GM18526 (cell line): ENCODE data around the gene MAPK12.

Experiments used
- POLR2A ChIP-seq: IDR thresholded peaks from 3 replicates; pipeline ENCODE4 v1.6.1; 2011; ENCODE audit not compliant: insufficient read length; ENCODE audit errors: extremely low read depth

Gene MAPK12

DNA sequence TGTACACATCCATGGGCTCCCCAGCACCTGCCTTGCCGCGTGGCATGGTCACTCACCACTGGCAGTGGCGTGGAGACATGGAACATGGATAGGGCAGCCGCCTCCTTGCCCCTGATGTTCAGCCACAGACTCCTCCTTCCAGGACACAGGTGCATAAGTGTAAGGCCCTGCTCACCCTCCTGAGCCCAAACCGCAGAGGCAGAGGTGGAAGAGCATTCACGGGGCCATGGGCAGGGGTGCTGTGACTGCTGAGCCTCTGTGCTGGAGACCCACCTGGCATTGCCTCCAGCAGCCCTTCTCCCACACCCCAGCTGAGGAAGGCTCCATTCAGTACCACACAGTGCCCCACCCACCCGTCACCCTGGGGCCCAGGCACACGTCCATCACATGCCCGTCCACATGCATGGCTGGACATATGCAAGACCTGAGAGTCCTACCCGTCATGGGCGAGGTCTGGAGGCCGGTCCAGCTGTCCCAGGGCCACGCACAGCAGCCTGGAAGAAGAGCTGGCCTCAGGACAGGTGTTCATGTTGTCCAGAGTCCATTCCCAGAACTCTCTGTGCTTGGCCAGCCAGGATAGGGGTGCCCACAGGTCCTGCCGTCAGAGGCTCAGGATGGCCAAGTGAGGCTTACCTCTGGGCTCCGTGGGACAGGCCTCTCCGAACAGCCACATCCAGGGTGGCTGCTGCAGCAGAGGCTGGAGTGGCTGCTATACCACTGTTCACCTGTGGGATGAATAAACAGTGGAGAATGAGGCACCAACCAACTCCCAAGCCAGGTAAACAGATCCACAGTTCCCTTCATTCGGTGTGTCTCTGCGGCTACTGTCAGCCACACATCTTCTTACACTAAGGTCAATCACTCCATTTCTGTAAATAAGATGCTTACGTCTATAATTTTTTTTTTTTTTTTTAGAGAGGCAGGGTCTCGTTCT is 15.0 kb downstream of the MAPK12 start:
- no peak for TF ChIP-seq POLR2A

DNA sequence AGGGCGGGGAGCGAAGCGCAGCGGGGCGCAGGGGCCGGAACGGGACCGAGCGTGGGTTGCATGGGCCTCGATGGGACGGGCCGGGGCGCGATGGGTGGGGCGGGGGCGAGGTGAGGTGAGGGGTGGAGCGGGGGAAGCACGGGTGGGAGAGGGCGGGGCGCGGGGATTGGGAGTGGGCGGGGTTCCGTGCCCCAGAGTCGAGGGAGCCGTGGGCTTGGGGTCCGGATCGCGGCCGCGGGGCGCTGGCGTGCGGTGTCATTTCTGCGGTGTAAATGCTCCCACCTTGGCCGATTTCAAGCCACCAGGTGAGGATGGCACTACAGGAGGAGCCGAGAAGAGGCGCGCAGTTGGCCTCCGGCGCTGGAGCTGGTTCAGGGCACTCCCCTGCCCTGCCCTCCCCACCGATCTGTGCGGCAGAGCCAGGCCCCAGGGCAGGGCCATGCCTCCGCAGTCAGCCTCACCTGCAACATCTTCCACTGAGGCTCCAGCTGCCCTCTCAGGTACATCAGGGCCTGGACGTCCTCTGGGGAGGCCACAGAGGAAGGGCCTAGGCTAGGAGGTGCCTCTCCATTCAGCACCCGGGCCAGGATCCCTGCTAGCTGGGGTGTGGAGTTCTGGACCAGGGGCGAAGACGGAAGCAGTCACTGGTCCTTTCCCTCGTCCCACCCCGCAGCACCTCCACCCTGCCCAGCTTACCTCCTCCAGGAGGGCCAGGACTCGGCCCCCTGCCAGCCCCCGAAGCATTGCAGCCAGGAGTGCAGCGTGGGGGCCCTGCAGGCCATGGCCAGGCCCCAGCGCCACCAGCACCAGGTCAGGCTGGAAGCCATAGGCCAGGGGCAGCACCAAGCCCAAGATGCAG is 16.0 kb downstream of the MAPK12 start:
- no peak for TF ChIP-seq POLR2A

DNA sequence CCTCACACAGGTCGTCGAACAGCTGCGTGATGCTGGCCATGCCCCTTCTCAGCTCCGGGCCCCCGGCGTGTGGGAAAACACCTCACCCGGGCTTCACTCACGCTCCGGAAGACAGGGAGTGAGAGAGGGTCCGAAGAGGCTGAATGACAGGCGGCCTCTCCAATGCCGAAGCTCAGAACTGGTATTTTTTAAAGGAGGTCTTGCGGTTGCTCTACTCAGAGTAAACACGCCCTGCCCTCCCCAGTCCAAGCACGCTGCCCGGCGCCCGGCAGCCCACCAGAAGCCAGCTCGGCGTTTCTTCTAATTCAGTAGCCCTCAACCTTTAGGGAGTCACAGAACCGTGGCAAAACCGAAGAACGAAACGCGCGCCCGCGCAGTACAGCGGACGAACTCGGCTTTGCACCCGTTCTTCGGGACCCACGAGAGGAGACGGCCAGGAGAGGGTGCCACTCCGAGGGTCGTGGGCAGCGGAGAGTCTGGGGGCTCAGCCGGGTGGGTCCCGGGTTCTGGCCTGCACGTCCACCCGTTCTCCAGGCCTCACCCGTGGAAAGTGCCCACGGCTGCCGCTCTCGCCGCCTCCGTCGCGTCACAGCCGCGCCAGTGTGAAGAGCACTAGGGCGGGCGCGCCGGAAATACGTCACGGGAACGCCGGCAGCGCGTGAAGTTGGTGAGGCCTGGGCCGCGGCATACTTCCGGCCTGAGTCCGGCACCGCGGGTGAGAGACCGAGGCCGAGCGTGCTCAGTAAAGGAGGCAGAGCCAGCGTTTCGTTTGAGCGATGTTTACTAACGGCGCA is 16.9 kb downstream of the MAPK12 start, which contains the start of gene TUBGCP6:
Gene TUBGCP6 (minus strand): TSS at position 604 of the 794 bp plus-strand sequence. CDS start 564 bp downstream, at position 40.
- peak; percentile 93 for TF ChIP-seq POLR2A

DNA sequence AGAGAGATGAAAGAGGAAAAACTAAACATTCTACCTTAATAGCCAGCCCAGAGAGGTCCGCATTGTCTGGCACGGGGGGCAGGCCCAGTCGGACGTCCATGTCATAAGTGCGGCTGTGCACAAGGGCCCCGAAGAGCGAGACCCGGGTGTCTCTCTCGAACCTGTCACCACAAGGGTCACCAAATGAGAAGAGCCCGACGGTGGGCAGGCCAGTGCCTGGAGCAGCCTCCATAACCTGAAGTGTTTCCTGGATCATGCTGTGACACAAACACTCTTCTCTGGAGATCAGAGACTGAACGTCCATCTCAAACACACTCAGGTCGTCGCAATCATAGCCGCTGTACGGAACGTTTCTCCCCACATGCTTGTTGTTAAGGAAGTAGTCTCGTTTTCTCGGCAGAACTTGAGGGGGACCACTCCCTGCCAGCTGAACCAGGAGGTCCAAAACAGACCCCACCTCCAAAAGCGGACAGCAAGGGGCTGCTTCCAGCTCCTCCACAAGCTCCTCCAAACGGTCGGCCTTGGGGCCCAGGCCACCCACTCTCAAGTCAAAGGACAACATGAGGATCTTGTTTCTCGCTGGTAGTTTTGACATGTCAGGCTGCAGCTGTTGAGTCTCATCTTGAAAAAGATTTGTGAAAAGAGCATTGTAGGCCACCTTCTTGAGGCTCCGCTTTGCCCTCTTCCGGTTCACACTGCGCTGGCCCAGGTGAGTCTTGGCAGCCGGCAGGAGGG is 17.6 kb downstream of the MAPK12 start:
- TF ChIP-seq POLR2A: no peak

DNA sequence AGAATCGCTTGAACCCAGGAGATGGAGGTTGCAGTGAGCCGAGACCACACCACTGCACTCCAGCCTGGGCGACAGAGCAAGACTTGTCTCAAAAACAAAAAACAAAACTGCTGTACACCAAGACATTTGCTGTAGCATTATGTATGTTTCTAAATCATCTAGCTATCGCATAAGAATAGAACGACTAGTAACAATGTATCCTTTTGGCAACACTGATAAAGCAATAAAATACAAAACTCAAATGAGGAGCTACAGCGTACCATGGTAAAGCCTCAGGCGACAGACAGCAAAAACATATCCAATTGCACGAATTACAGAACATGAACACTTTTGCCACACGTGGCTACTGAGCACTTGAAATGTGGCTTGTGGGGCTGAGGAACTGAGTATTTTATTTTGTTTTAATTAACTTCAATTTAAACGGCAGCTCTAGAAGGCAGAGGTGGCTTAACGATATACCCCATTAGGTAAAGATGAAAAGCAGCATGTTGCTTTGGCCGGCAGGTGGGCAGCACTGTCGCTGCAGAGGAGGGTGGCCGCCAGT is 19.0 kb downstream of the MAPK12 start:
- no peak for TF ChIP-seq POLR2A

DNA sequence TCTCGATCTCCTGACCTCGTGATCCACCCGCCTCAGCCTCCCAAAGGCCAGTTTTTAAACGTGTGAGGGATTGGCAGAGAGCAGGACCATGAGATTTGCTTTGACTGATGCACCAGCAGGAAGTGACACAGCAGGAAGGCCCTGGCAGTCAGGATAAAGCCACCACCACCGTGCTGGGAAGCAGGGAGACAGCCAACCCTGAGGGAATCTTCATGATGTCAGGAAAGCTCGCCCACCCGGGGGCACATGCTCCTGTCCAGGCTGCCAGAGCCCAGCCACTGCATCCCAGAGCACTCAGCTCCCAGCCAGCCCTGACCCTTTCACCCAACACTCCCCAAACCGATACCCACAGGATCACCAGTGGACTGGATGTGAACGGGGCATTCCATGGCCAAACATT is 22.7 kb downstream of the MAPK12 start:
- TF ChIP-seq POLR2A: no peak

DNA sequence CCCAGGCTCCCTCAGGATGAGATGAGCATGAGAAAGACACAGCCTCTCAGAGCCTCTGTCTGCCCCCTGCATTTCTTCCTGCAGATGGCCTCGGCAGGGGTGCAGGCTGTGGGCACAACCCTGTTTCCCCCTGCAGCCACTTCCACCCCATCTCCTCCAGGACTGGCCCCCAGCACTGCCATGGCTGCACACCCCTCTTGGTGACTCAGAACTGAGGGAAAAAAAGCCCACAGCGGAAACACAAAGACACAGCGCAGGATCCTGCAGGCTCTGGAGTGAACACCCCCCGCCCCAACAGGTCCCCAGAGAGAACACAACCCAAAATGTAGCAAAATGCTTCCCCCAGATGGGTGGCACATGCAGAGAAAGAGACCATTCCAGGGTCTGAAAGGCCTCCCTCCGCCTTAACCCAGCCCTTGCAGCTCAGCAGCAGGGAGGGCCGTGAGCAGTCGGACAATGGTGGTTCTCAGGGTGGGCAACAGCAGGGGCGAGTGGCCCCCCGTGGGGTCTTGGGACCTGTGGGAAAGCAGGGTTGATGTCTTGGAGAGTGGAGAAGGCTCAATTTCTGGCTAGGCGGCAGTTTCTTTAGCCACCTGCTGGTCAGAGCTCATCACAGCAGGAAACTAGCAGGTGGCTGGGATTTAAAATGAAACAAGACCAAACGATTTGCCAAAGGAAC is 24.6 kb downstream of the MAPK12 start:
- TF ChIP-seq POLR2A: no peak

DNA sequence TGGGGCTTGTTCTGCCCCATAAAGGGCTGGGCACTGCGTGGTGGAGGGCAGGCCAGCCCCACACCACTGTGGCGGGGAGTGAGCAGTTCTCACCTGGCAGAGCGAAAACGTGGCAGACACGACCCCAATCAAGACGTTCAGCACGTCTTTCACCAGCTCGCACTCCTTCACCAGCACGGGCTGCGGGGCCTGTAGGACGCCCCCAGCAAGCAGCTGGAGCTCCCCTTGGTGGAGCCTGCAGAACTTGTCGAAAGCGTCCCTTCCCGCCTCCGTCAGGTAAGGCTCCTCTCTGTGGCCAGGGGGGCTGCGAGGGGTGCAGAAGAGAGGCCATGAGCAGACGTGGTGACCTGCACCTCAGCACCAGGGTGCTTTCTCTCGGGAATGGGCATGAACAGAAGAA is 28.3 kb downstream of the MAPK12 start:
- TF ChIP-seq POLR2A: no peak

DNA sequence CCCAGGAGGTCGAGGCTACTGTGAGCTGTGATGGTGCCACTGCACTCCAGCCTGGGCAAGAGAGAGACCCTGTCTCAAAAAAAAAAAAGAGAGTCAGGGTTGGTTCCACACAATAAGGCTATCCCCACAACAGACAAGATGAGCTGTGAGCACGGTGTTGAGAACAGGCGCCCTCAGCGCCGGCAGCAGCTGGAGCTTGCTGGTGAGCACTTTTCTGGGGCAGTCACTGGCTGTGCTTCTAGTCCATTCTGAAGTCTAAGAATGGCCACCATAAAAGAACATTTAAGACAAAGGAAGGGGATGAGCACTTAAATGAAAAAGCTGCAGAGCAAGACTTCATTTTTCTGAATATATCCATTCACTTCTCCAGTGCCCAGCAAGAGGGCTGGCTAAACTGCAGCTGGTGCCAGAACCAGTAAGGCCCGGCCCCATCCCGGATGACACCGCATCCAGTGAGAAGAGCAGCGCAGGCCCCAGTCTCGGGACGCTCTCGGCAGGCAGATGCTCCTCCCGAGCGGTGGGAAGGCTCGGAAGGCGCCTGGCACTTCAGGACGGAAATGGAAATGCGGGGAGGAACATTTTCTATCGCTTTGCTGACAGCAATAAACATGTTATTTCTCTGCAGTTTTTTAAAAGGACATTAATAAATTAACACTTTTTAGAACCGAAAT is 28.9 kb downstream of the MAPK12 start:
- TF ChIP-seq POLR2A: no peak

DNA sequence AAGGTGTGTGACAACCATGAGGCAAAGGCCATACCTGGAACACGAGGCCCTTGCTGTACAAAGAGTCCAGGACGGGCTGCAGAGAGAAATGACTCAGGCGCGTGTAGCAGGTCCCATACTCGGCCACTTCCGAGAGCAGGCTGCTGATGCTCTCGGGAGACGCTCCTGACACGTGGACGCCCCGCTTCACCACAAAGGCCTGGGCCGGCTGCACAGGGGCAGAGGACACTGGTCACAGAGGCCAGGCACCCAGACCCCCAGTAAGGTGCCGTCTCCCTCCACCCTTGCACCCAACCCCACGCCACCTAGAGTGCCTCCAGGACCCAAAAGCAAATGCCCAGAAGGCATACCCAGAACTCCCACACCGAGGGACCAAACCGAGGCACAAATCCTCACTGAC is 32.1 kb downstream of the MAPK12 start:
- TF ChIP-seq POLR2A: no peak

DNA sequence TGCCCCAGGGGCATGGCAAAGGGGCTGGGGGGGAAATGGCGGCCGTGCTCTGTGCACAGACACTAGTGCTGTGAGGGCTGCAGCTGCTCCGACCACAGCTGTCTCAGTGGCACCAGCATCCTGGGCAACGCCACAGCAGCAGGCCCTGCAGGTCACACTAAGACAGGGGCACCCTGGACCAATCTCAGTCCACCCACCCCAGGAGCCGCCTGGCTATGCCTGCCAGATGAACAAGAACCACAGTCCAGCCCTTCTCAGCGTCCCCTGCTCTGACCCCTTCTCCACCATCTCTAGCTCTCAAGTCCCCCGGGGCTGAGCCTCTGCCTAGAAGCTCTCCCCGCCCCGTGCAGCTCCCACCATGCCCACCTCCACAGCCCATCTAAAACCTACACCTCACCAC is 33.1 kb downstream of the MAPK12 start:
- no peak for TF ChIP-seq POLR2A

DNA sequence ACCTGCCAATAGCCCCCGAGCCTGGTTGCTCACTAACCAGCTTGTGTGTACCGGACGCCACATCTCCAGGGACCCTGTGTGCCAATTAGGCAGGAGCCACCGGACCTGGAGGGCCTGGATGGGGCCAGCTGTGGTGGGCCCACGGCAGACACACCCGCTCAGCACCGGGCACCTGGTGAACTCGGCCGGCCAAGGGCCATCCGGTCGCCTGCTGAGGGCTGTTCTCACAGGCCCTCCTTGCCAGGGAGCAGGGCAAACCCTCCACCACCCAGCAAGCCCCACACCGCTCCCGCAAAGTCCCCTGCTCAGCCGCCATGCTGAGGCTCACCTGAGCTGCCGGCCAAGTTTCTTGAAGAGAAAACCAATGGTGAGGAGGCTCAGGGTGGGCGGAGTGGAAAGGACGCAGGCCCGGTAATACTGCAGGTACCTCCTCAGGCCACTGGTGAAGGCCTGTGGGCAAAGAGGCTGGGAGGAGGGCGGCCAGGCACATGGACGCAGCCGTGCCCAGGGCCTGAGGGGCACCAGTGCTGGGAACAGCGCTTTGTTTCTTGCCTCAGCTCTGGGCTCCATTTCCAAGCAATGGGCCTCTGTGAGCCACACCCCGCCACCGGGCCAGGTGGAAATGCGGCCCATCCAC is 33.8 kb downstream of the MAPK12 start:
- no peak for TF ChIP-seq POLR2A

DNA sequence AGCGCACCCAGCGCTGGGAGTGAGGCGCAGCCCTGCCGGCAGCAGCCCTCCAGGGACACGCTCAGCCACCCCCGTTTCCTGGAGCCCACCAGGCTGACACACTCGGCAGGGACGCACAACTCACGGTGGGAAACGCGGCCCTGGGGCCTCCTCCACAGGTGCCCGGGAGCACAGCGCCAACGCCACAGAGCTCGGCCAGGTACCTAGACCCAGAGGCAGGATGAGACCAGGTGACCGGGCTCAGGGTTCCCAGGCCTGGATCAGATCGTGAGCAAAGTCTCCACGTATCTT is 34.7 kb downstream of the MAPK12 start:
- no peak for TF ChIP-seq POLR2A
